B cell (primary cell): ENCODE data around the gene IQCK. TPM values are rescaled to one million over a fixed set of nuclear protein-coding genes. Genes with fewer than 3 reads are reported as not detected.
"Not testable (repeated sequence)": the region's sequence is repeated elsewhere in the genome, so short reads cannot be mapped to it uniquely, and the experiment has no call there.

Experiments used
- ATAC-seq: fragments of 200-7000 bp; cut with Tn5 transposase; one replicate; pipeline ENCODE4 v1.10.0; 2021; ENCODE audit warnings: low read depth, mild to moderate bottlenecking, moderate number of reproducible peaks, moderate library complexity
- CTCF ChIA-PET: fragments of 350-600 bp; sonication (Branson Sonifier 250); formaldehyde crosslinking; loops from one replicate; lab custom pipeline; 2021; ENCODE audit warnings: antibody characterized with exemption, inconsistent platforms; lab: Charles Lee
- POLR2A ChIA-PET: fragments of 350-600 bp; sonication (Branson Sonifier 250); formaldehyde crosslinking; loops from one replicate; lab custom pipeline; 2021; ENCODE audit warnings: antibody characterized with exemption; lab: Charles Lee
- DNase-seq: peaks from one replicate; pipeline ENCODE4 v3.0.0; 2013
- H2AFZ ChIP-seq: 2 replicates; pipeline ENCODE4 v1.6.1; 2012; ENCODE audit warnings: mild to moderate bottlenecking, low read depth, low read length; ENCODE audit not compliant: insufficient read depth, poor library complexity, severe bottlenecking
- H3K27ac ChIP-seq, 2 donors: 1 replicate in 1 of 2; 2 replicates in 1 of 2; pipeline ENCODE4 v1.5.1; 2012 to 2013; ENCODE audit warnings: low read length in 2 of 2, mild to moderate bottlenecking in 2 of 2, moderate library complexity in 1 of 2
- H3K27me3 ChIP-seq, 4 experiments: fragments of 200-600 bp in 1 of 4; sonication (generic) in 1 of 4; replicated peaks in 1 of 4; 1 replicate in 2 of 4; 2 replicates in 2 of 4; pipeline versions ENCODE4 v1.6.1 to v1.7.0; 2013 to 2016; ENCODE audit warnings: low read length in 3 of 4, mild to moderate bottlenecking in 2 of 4, mixed read lengths in 1 of 4, moderate library complexity in 1 of 4; ENCODE audit not compliant: insufficient read depth in 4 of 4, control insufficient read depth in 3 of 4; ENCODE audit errors: control extremely low read depth in 1 of 4
- H3K36me3 ChIP-seq, 2 experiments: replicated peaks in 1 of 2; 1 replicate in 1 of 2; 2 replicates in 1 of 2; pipeline versions ENCODE4 v1.6.1 to v1.7.1; 2013; ENCODE audit warnings: low read length in 1 of 2; ENCODE audit not compliant: insufficient read depth in 2 of 2, control insufficient read depth in 1 of 2; ENCODE audit errors: control extremely low read depth in 1 of 2, extremely low read depth in 1 of 2
- H3K4me1 ChIP-seq, 2 donors: fragments of 200-600 bp in 1 of 2; sonication (generic) in 1 of 2; 1 replicate in 1 of 2; 2 replicates in 1 of 2; pipeline versions ENCODE4 v1.5.1 to v1.6.1; 2013 to 2017; ENCODE audit warnings: low read length in 2 of 2; ENCODE audit not compliant: control insufficient read depth in 2 of 2, insufficient read depth in 2 of 2
- H3K4me2 ChIP-seq: replicated peaks from 2 replicates; pipeline ENCODE3; 2012; ENCODE audit warnings: mild to moderate bottlenecking, low read depth, low read length; ENCODE audit not compliant: poor library complexity, severe bottlenecking
- H3K4me3 ChIP-seq, 5 experiments: fragments of 200-600 bp in 1 of 5; sonication (generic) in 1 of 5; 1 replicate in 3 of 5; 2 replicates in 2 of 5; pipeline versions ENCODE4 v1.5.1 to v1.7.0; 2011 to 2016; ENCODE audit warnings: low read length in 4 of 5, mild to moderate bottlenecking in 4 of 5, low read depth in 2 of 5, control low read depth in 1 of 5, moderate library complexity in 1 of 5; ENCODE audit not compliant: insufficient read depth in 1 of 5; ENCODE audit errors: control extremely low read depth in 1 of 5, extremely low read depth in 1 of 5
- H3K79me2 ChIP-seq: fragments of 200-600 bp; sonication (generic); one replicate; pipeline ENCODE4 v1.6.0; 2016; ENCODE audit warnings: low read length; ENCODE audit not compliant: control insufficient read depth, insufficient read depth
- H3K9ac ChIP-seq: fragments of 200-600 bp; sonication (generic); 2 replicates; pipeline ENCODE4 v1.6.1; 2017; ENCODE audit warnings: mild to moderate bottlenecking, low read length, moderate library complexity
- H3K9me3 ChIP-seq, 3 donors: one replicate each; pipeline versions ENCODE4 v1.6.1 to v1.7.1; 2013; ENCODE audit warnings: low read length in 2 of 3; ENCODE audit not compliant: control insufficient read depth in 2 of 3, insufficient read depth in 1 of 3; ENCODE audit errors: control extremely low read depth in 1 of 3
- H4K20me1 ChIP-seq: 2 replicates; pipeline ENCODE4 v1.6.0; 2012; ENCODE audit warnings: mild to moderate bottlenecking, low read length; ENCODE audit not compliant: insufficient read depth, control insufficient read depth, poor library complexity, severe bottlenecking
- H3K27ac Mint-ChIP-seq: one replicate; pipeline ENCODE4 v1.8.0; 2021; ENCODE audit warnings: mixed read lengths
- H3K27me3 Mint-ChIP-seq: one replicate; pipeline ENCODE4 v1.8.0; 2021; ENCODE audit warnings: mixed read lengths
- H3K4me1 Mint-ChIP-seq: one replicate; pipeline ENCODE4 v1.8.0; 2021; ENCODE audit warnings: mixed read lengths
- H3K4me3 Mint-ChIP-seq: one replicate; pipeline ENCODE4 v1.8.0; 2021; ENCODE audit warnings: mixed read lengths
- H3K9me3 Mint-ChIP-seq: one replicate; pipeline ENCODE4 v1.8.0; 2022; ENCODE audit warnings: mixed read lengths; ENCODE audit not compliant: insufficient read depth
- EZH2 ChIP-seq: IDR thresholded peaks from 2 replicates; pipeline ENCODE4 v1.6.1; 2012; ENCODE audit warnings: borderline replicate concordance, low read depth, mild to moderate bottlenecking, moderate library complexity, low read length; ENCODE audit not compliant: insufficient read depth, poor library complexity, severe bottlenecking
- WGBS: methylation state at CpG from one replicate; pipeline ENCODE4 v1.1.5; 2013; ENCODE audit warnings: missing lambda C conversion rate; ENCODE audit not compliant: insufficient coverage; 5-methylcytosine and 5-hydroxymethylcytosine counted together
- intact Hi-C: fragments of 100-400 bp; cut with micrococcal nuclease; formaldehyde crosslinking; loops from one replicate; pipeline ENCODE4 v1.10.0; 2022
- polyA plus RNA-seq: library from polyadenylated mRNA; depleted of rRNA; stranded (reverse); fragments of >200 nt; gene quantifications from 2 replicates; pipeline ENCODE4 v1.2.3, GENCODE V29; 2012
- total RNA-seq, 2 donors: library from RNA; stranded (reverse); fragments of 120-200 nt in 1 of 2; gene quantifications; 1 replicate in 1 of 2; 2 replicates in 1 of 2; pipeline versions ENCODE4 v1.2.3 to v1.2.4, GENCODE V29; 2013 to 2022
- TF ChIP-seq, protein P1 (sequence below): fragments of 200-600 bp; IDR thresholded peaks from one replicate; pipeline ENCODE4 v1.8.0; 2022; ENCODE audit warnings: antibody characterized with exemption, mild to moderate bottlenecking

Gene IQCK
- total and polyA plus RNA-seq, 2 donors (not counting 1 experiment from before 2014, with no cell fraction given): 1.00 to 3.0 TPM

DNA sequence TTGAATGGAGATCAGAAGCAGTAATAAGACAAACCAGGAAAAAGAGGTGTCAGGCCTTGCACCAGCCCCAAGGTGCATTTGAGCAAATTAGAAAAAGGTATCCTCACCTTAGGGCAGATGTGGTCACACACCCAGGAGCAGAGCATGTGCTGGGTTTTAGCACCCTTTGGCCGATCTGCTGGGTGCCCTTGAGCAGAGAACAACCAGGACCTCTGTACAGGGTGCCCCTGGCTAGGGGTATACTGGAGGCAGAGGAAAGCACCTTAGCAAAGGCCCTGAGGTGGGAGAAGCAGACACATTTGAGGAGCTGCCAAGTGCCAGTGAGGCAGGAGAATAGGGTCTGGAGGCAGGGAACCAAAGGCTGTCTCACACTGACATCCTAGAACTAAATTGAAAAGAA, 67.0 kb downstream of the IQCK start:
- no peaks in the 10 kb centered on the region for H3K9me3 ChIP-seq
- POLR2A ChIA-PET: no interaction called here
- WGBS: 100% methylated on average over 1 of the region's 1 CpG
- no peak overlapping the region for H3K27ac ChIP-seq
- intact Hi-C loops: no loop called here
- Mint-ChIP-seq H3K4me1 (no peaks in the 10 kb centered on the region), H3K27me3 (peaks cover 5% of the 10 kb centered on the region), H3K27ac (no peak overlapping the region), H3K4me3 (no peak overlapping the region), H3K9me3 (no peaks in the 10 kb centered on the region)
- H3K4me3 ChIP-seq: no peak overlapping the region
- H3K27me3 ChIP-seq: no peaks in the 10 kb centered on the region
- ATAC-seq (no peak), DNase-seq (no peak)
- H3K9ac ChIP-seq: no peak overlapping the region
- CTCF ChIA-PET: no interaction called here
- no peak overlapping the region for H2AFZ ChIP-seq
- no peak for TF ChIP-seq EZH2
- TF ChIP-seq, protein P1, sequence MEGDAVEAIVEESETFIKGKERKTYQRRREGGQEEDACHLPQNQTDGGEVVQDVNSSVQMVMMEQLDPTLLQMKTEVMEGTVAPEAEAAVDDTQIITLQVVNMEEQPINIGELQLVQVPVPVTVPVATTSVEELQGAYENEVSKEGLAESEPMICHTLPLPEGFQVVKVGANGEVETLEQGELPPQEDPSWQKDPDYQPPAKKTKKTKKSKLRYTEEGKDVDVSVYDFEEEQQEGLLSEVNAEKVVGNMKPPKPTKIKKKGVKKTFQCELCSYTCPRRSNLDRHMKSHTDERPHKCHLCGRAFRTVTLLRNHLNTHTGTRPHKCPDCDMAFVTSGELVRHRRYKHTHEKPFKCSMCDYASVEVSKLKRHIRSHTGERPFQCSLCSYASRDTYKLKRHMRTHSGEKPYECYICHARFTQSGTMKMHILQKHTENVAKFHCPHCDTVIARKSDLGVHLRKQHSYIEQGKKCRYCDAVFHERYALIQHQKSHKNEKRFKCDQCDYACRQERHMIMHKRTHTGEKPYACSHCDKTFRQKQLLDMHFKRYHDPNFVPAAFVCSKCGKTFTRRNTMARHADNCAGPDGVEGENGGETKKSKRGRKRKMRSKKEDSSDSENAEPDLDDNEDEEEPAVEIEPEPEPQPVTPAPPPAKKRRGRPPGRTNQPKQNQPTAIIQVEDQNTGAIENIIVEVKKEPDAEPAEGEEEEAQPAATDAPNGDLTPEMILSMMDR: no peak
- H3K79me2 ChIP-seq: no peaks in the 10 kb centered on the region
- H4K20me1 ChIP-seq: no peaks in the 10 kb centered on the region
- no peaks in the 10 kb centered on the region for H3K4me1 ChIP-seq
- H3K4me2 ChIP-seq: no peak overlapping the region
- H3K36me3 ChIP-seq: no peaks in the 10 kb centered on the region

DNA sequence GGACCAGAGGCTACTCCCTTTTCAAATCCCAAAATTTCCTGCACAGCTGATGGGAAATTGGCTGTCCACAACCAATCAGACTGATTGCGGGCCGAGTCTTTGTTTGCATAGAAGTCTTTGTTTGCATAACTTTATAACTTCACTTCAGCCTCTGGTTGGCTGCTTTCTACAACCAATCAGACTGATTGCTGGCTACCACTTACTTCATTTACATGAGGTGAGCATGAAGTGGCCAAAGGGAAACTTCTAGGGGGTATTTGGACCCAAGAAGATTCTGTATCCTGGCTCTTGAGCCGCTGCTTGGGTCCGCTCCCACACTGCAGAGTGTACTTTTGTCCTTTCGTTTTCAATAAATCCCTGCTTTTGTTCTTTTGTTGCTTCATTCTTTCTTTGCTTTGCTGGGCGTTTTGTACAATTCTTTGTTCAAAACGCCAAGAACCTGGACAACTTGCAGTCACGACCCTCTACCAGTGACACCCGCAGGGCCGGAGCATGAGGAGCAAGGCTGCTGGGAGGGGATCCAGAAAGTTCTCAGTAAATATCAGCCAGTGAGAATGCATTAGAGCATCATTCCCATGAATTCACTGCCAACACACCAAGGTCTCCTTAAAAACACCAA, 67.5 kb downstream of the IQCK start:
- Mint-ChIP-seq H3K4me1 (no peaks in the 10 kb centered on the region), H3K27ac (no peak overlapping the region), H3K27me3 (peaks cover 5% of the 10 kb centered on the region), H3K4me3 (no peak overlapping the region), H3K9me3 (no peaks in the 10 kb centered on the region)
- 99% methylated on average over 8 of the region's 10 CpGs for WGBS
- no peak overlapping the region for H3K4me3 ChIP-seq
- DNase-seq (no peak), ATAC-seq (no peak)
- H3K27me3 ChIP-seq: no peaks in the 10 kb centered on the region
- no peak overlapping the region for H2AFZ ChIP-seq
- H3K79me2 ChIP-seq: no peaks in the 10 kb centered on the region
- H3K27ac ChIP-seq: no peak overlapping the region
- intact Hi-C loops: no loop called here
- POLR2A ChIA-PET: no interaction called here
- H3K9me3 ChIP-seq: no peaks in the 10 kb centered on the region
- CTCF ChIA-PET: no interaction called here
- TF ChIP-seq, protein P1: no peak
- no peak for TF ChIP-seq EZH2
- H4K20me1 ChIP-seq: no peaks in the 10 kb centered on the region
- H3K4me1 ChIP-seq: no peaks in the 10 kb centered on the region
- H3K4me2 ChIP-seq: no peak overlapping the region
- no peak overlapping the region for H3K9ac ChIP-seq
- H3K36me3 ChIP-seq: no peaks in the 10 kb centered on the region

DNA sequence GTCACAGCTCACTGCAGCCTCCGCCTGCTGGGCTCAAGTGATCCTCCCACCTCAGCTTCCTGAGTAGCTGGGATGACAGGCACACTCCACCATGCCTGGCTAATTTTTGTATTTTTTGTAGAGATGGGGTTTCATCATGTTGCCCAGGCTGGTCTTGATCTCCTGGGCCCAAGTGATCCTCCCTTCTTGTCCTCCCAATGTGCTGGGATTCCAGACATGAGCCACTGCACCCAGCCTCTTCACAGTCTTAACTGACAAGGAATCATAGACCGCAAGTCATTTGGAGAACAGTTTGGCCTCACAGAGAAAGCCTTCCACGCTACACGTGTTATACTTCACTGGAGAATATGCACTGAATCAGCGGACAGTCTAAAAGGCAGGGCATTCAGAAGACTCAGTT, 83.3 kb downstream of the IQCK start:
- POLR2A ChIA-PET, H3K4me3 ChIP-seq, DNase-seq, H3K27ac ChIP-seq, H2AFZ ChIP-seq, H3K4me2 ChIP-seq, H3K27ac Mint-ChIP-seq, H3K4me3 Mint-ChIP-seq, H3K9ac ChIP-seq, H3K27me3 ChIP-seq, ATAC-seq, H3K27me3 Mint-ChIP-seq, intact Hi-C loops, H3K4me1 ChIP-seq, H3K36me3 ChIP-seq, CTCF ChIA-PET, H4K20me1 ChIP-seq, H3K4me1 Mint-ChIP-seq, H3K79me2 ChIP-seq, H3K9me3 Mint-ChIP-seq: not testable (repeated sequence)
- no CpG with 5 or more reads among the region's 5 CpGs for WGBS
- H3K9me3 ChIP-seq: peaks cover 0 to 14% (median 5%) of the 10 kb centered on the region in 3 donors
